GM23248 (cell line): Measurements from ENCODE around the gene ACACB.

Experiments
- EZH2 ChIP-seq: fragments of 200-600 bp; sonication (generic); IDR thresholded peaks from 2 replicates; pipeline ENCODE4 v1.6.1; 2018; ENCODE audit warnings: antibody characterized with exemption, mild to moderate bottlenecking; ENCODE audit not compliant: insufficient read depth, poor library complexity, severe bottlenecking
- EZH2phosphoT487 ChIP-seq: fragments of 200-600 bp; sonication (generic); IDR thresholded peaks from 2 replicates; pipeline ENCODE4 v1.6.1; 2018; ENCODE audit warnings: antibody characterized with exemption, moderate library complexity, mild to moderate bottlenecking, low read depth; ENCODE audit not compliant: insufficient read depth

- TF ChIP-seq EZH2 (no peak), EZH2phosphoT487 (no peak)
Observed at GRCh38 chr12:109292342-109292711, 175.9 kb downstream of the ACACB start.
